ENCODE results near the gene IMMP2L.
A peak's percentile ranks its signal among the peaks of the same experiment; 100 is the strongest.

IMMP2L gene

DNA sequence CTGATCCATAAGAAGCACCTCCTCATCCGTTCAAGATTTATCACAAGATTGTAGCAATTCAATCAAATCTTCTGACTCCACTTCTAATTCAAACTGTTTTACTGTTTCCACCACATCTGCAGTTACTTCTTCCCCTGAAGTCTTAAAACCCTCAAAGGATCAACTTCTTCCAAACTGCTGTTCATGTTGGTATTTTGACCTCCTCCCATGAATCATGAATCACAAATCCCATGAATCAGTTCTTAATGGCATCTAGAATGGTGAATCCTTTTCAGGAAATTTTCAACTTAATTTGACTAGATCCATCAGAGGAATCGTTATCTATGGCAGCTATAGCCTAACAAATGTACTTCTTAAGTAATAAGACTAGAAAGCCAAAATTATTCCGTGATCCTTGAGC is 122.3 kb downstream of the IMMP2L start:
- Mint-ChIP-seq H3K4me1 (peaks cover 14% of the 10 kb centered on the region), H3K4me3 (no peak overlapping the region), H3K36me3 (ENCODE audit: low read depth) (peaks cover 9% of the 10 kb centered on the region), H3K9me3 (peaks cover 22% of the 10 kb centered on the region), H3K27me3 (ENCODE audit: low read depth) (no peaks in the 10 kb centered on the region), H3K27ac (no peak overlapping the region)
- no peak for TF ChIP-seq CTCF (IDR thresholded peaks at IDR 0.05; ENCODE audit: unreplicated experiment in 3 of 3)

DNA sequence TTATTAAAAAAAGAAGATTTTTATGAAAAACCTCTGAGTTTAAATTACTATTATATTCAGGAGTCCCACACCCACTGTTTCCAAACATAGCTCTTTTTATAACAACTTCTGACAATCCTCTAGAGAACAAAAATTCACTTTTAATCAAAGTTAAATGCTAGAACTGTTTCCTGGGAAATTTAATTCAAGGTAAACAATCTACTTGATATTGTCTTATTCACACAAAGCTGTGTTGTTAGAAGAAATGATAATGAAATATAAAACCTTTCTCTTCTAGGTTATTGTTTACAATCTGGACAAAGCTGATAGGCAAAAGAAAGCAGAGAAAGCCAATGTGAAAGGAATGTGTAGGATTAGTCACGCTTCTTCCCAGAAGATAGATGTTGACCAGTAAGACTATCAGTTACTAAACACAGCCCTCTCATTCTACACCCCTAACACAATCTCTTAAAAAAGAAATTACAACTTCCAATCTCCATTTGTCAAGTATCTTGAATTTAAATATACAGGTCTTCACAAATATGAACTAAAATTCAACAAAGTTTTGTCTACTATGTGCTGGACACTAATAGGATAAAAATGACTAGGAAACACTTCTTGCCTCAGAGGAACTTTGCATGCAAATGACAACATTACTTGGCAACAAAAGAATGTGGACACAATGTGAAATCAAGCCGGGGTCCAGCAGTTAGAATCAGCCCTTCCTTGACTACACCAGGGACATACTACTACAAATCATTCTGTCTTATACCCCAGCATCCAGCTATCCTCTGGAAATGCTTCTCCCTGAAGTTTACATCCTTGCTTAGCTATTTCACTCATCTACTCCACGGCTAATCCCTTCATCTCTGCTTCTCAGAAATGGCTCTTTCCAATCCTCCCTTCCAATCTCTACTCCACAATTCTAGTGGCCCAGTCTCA is 123.7 kb downstream of the IMMP2L start:
- H3K27me3 Mint-ChIP-seq (ENCODE audit: low read depth): no peaks in the 10 kb centered on the region
- peaks cover 32% of the 10 kb centered on the region for H3K9me3 Mint-ChIP-seq
- no peak overlapping the region for H3K4me3 Mint-ChIP-seq
- peak overlapping the region in 2 of 3 experiments; percentile 14 to 45 for H3K27ac Mint-ChIP-seq
- peaks cover 9% of the 10 kb centered on the region for H3K36me3 Mint-ChIP-seq (ENCODE audit: low read depth)
- peaks cover 14% of the 10 kb centered on the region for H3K4me1 Mint-ChIP-seq
- no peak for TF ChIP-seq CTCF (IDR thresholded peaks at IDR 0.05; ENCODE audit: unreplicated experiment in 3 of 3)

- no peak for TF ChIP-seq CTCF (IDR thresholded peaks at IDR 0.05; ENCODE audit: unreplicated experiment in 3 of 3)
- Mint-ChIP-seq H3K4me3 (no peak overlapping the region), H3K36me3 (ENCODE audit: low read depth) (peaks cover 16% of the 10 kb centered on the region), H3K27ac (no peak overlapping the region), H3K9me3 (peaks cover 41% of the 10 kb centered on the region), H3K4me1 (peaks cover 9% of the 10 kb centered on the region), H3K27me3 (ENCODE audit: low read depth) (no peaks in the 10 kb centered on the region)
Measured at GRCh38 chr7:111437736-111438135, 124.6 kb downstream of the IMMP2L start.

GRCh38 chr7:111436608-111437007 is 125.7 kb downstream of the IMMP2L start:
- H3K27me3 Mint-ChIP-seq (ENCODE audit: low read depth): no peaks in the 10 kb centered on the region
- no peak for TF ChIP-seq CTCF (IDR thresholded peaks at IDR 0.05; ENCODE audit: unreplicated experiment in 3 of 3)
- H3K9me3 Mint-ChIP-seq: peaks cover 46% of the 10 kb centered on the region
- H3K4me3 Mint-ChIP-seq: no peak overlapping the region
- H3K36me3 Mint-ChIP-seq (ENCODE audit: low read depth): peaks cover 16% of the 10 kb centered on the region
- H3K4me1 Mint-ChIP-seq: peaks cover 9% of the 10 kb centered on the region
- H3K27ac Mint-ChIP-seq: no peak overlapping the region

GRCh38 chr7:111433426-111433825 is 128.9 kb downstream of the IMMP2L start:
- Mint-ChIP-seq H3K36me3 (ENCODE audit: low read depth) (peaks cover 10% of the 10 kb centered on the region), H3K4me1 (peaks cover under 1% of the 10 kb centered on the region), H3K9me3 (peaks cover 35% of the 10 kb centered on the region), H3K4me3 (no peak overlapping the region), H3K27me3 (ENCODE audit: low read depth) (no peaks in the 10 kb centered on the region), H3K27ac (no peak overlapping the region)
- TF ChIP-seq CTCF (IDR thresholded peaks at IDR 0.05; ENCODE audit: unreplicated experiment in 3 of 3): no peak

- Mint-ChIP-seq H3K27ac (no peak overlapping the region), H3K9me3 (peaks cover 23% of the 10 kb centered on the region), H3K4me3 (no peak overlapping the region), H3K36me3 (ENCODE audit: low read depth) (peaks cover 7% of the 10 kb centered on the region), H3K27me3 (ENCODE audit: low read depth) (no peaks in the 10 kb centered on the region), H3K4me1 (no peaks in the 10 kb centered on the region)
- no peak for TF ChIP-seq CTCF (IDR thresholded peaks at IDR 0.05; ENCODE audit: unreplicated experiment in 3 of 3)
Measured at GRCh38 chr7:111429781-111430180, 132.5 kb downstream of the IMMP2L start.
